DOHH2 (cell line): ENCODE measurements around the gene SCUBE1.

Source experiments
- H3F3A ChIP-seq: fragments of 200-600 bp; sonication (generic), shearing (Covaris generic); 2 replicates; pipeline ENCODE4 v1.6.0; 2016; ENCODE audit warnings: antibody characterized with exemption, mild to moderate bottlenecking; ENCODE audit not compliant: control insufficient read depth, insufficient read depth
- H3K27ac ChIP-seq: fragments of 200-600 bp; sonication (generic); 2 replicates; pipeline ENCODE4 v1.5.1; 2014; ENCODE audit warnings: low read depth, mild to moderate bottlenecking, low read length, moderate library complexity
- H3K27me3 ChIP-seq: fragments of 200-600 bp; sonication (generic); 2 replicates; pipeline ENCODE4 v1.6.1; 2014; ENCODE audit warnings: mild to moderate bottlenecking, low read length, mixed read lengths; ENCODE audit not compliant: control insufficient read depth
- H3K36me3 ChIP-seq: fragments of 200-600 bp; sonication (generic); 2 replicates; pipeline ENCODE4 v1.6.1; 2014; ENCODE audit warnings: mild to moderate bottlenecking, low read length, moderate library complexity, mixed read lengths; ENCODE audit not compliant: control insufficient read depth
- H3K4me1 ChIP-seq: fragments of 200-600 bp; sonication (generic); 2 replicates; pipeline ENCODE4 v1.6.1; 2014; ENCODE audit warnings: mild to moderate bottlenecking, low read length, mixed read lengths; ENCODE audit not compliant: control insufficient read depth
- H3K4me2 ChIP-seq: fragments of 200-600 bp; sonication (generic); 2 replicates; pipeline ENCODE4 v1.6.0; 2014; ENCODE audit warnings: mild to moderate bottlenecking, low read length, moderate library complexity
- H3K4me3 ChIP-seq: fragments of 200-600 bp; sonication (generic); 2 replicates; pipeline ENCODE4 v1.5.1; 2014; ENCODE audit warnings: mild to moderate bottlenecking, low read length, mixed read lengths
- H3K79me2 ChIP-seq: fragments of 200-600 bp; sonication (generic); 2 replicates; pipeline ENCODE4 v1.6.1; 2014; ENCODE audit warnings: mild to moderate bottlenecking, low read length, mixed read lengths; ENCODE audit not compliant: control insufficient read depth
- H3K9me2 ChIP-seq: fragments of 200-600 bp; sonication (generic); replicated peaks from 2 replicates; pipeline ENCODE4 v1.6.1; 2014; ENCODE audit warnings: mild to moderate bottlenecking, low read length, mixed read lengths; ENCODE audit not compliant: control insufficient read depth
- H3K9me3 ChIP-seq: fragments of 200-600 bp; sonication (generic); 2 replicates; pipeline ENCODE4 v1.6.1; 2014; ENCODE audit warnings: antibody characterized with exemption, low read length, mixed read lengths; ENCODE audit not compliant: control insufficient read depth, insufficient read depth
- H4K20me1 ChIP-seq: fragments of 200-600 bp; sonication (generic); 2 replicates; pipeline ENCODE4 v1.6.0; 2014; ENCODE audit warnings: low read depth, mild to moderate bottlenecking, antibody characterized with exemption, low read length, moderate library complexity; ENCODE audit not compliant: control insufficient read depth, insufficient read depth
- CTCF ChIP-seq: fragments of 200-600 bp; sonication (generic); IDR thresholded peaks from one replicate; pipeline ENCODE4 v1.5.1; 2014; ENCODE audit warnings: antibody characterized with exemption, mild to moderate bottlenecking, low read depth, low read length; ENCODE audit not compliant: poor library complexity, severe bottlenecking
- EZH2phosphoT487 ChIP-seq: fragments of 200-600 bp; sonication (generic); IDR thresholded peaks from 2 replicates; pipeline ENCODE4 v1.6.1; 2017; ENCODE audit warnings: borderline replicate concordance, mild to moderate bottlenecking, antibody characterized with exemption, low read length, moderate library complexity, mixed read lengths

The SCUBE1 gene

GRCh38 chr22:43330178-43331068, 12.7 kb downstream of the SCUBE1 start:
- H3K4me2 ChIP-seq: no peak overlapping the region
- no peaks in the 10 kb centered on the region for H4K20me1 ChIP-seq
- no peak overlapping the region for H3K27ac ChIP-seq
- no peaks in the 10 kb centered on the region for H3K79me2 ChIP-seq
- no peak overlapping the region for H3K4me3 ChIP-seq
- no peaks in the 10 kb centered on the region for H3K27me3 ChIP-seq
- H3K4me1 ChIP-seq: no peaks in the 10 kb centered on the region
- no peaks in the 10 kb centered on the region for H3K36me3 ChIP-seq
- no peaks in the 10 kb centered on the region for H3K9me2 ChIP-seq
- no peaks in the 10 kb centered on the region for H3F3A ChIP-seq
- TF ChIP-seq EZH2phosphoT487 (no peak), CTCF (no peak)
- no peaks in the 10 kb centered on the region for H3K9me3 ChIP-seq

- H3K9me2 ChIP-seq: no peaks in the 10 kb centered on the region
- H3K27me3 ChIP-seq: no peaks in the 10 kb centered on the region
Measured at GRCh38 chr22:43329061-43329460, 14.1 kb downstream of the SCUBE1 start.

GRCh38 chr22:43327157-43327438, 16.1 kb downstream of the SCUBE1 start:
- Histone ChIP-seq H3K36me3 (no peaks in the 10 kb centered on the region), H3K4me1 (no peaks in the 10 kb centered on the region), H4K20me1 (no peaks in the 10 kb centered on the region), H3K9me2 (no peaks in the 10 kb centered on the region), H3K27me3 (0 out of 2 replicates have a peak, but pooled peaks cover 2% of the 10 kb centered on the region), H3K9me3 (no peaks in the 10 kb centered on the region), H3F3A (no peaks in the 10 kb centered on the region), H3K79me2 (no peaks in the 10 kb centered on the region), H3K27ac (no peak overlapping the region), H3K4me3 (no peak overlapping the region), H3K4me2 (no peak overlapping the region)
- TF ChIP-seq EZH2phosphoT487: no peak
- no peak for TF ChIP-seq CTCF

More at GRCh38 chr22:43329061-43329460, 14.1 kb downstream of the SCUBE1 start:
- TF ChIP-seq CTCF: no peak
- TF ChIP-seq EZH2phosphoT487: no peak
- H3K4me2 ChIP-seq: no peak overlapping the region
- H4K20me1 ChIP-seq: no peaks in the 10 kb centered on the region
- no peaks in the 10 kb centered on the region for H3K36me3 ChIP-seq
- no peaks in the 10 kb centered on the region for H3F3A ChIP-seq
- no peak overlapping the region for H3K4me3 ChIP-seq
- no peaks in the 10 kb centered on the region for H3K79me2 ChIP-seq
- H3K9me3 ChIP-seq: no peaks in the 10 kb centered on the region
- no peak overlapping the region for H3K27ac ChIP-seq
- H3K4me1 ChIP-seq: no peaks in the 10 kb centered on the region
